ENCODE results near the gene CCDC88B.

Gene CCDC88B

DNA sequence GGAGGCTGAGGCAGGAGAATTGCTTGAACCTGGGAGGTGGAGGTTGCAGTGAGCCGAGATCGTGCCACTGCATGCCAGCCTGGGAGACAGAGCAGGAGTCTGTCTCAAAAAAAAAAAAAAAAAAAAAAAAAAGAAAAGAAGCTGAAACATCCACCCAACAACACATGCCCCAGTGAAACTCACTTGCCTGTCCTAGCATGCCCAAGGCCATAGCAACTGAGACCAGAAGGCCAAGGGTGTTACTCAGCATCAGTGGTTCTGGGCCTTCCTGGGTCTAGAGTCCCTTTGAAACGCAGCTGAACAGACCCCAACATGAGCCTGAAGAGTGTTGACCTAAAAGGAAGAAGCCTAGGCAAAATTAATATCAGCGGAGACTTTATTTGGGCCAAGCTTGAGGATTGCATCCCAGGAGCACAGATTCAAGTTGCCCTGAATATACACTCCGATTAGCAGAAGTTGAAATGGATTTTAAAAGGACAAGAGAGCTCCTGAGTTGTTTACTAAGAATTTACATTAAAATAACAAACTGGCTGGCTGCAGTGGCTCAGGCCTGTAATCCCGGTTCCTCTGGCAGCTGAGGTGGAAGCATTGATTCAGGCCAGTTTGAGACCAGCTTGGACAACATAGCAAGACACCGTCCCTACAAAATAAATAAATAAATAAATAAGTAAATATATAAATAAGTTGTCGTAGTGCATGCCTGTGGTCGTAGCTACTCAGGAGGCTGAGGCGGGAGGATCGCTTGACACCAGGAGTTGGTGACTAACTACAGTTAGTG, 15.1 kb upstream of the CCDC88B start:
- no peak for DNase-seq (ENCODE audit: low read depth)
- TF ChIP-seq, protein P1, sequence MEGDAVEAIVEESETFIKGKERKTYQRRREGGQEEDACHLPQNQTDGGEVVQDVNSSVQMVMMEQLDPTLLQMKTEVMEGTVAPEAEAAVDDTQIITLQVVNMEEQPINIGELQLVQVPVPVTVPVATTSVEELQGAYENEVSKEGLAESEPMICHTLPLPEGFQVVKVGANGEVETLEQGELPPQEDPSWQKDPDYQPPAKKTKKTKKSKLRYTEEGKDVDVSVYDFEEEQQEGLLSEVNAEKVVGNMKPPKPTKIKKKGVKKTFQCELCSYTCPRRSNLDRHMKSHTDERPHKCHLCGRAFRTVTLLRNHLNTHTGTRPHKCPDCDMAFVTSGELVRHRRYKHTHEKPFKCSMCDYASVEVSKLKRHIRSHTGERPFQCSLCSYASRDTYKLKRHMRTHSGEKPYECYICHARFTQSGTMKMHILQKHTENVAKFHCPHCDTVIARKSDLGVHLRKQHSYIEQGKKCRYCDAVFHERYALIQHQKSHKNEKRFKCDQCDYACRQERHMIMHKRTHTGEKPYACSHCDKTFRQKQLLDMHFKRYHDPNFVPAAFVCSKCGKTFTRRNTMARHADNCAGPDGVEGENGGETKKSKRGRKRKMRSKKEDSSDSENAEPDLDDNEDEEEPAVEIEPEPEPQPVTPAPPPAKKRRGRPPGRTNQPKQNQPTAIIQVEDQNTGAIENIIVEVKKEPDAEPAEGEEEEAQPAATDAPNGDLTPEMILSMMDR (IDR thresholded peaks at IDR 0.05; ENCODE audit: insufficient read depth, low read depth, low read length, missing control alignments), result no peak
- H3K4me3 ChIP-seq (ENCODE audit: low read depth, low read length), result no peak overlapping the region

DNA sequence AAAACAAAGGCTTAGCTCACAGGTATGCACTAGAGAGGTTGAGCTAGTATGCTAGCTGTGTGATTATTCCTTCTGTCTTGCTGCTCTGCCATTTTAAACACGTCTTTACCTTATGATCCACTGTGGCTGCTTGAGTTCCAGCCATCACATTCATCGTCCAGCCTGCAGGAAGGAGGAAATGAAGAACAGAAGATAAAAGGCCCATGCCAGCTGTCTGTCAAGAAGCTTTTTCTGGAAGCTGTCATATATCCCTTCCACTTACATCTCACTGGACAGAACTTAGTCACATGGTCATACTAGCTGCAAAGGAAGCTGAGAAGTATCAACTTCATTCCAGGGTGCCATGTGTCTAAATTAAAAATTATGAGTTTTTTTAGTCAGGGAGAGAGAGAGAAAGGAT, 12.6 kb upstream of the CCDC88B start:
- no peak overlapping the region for H3K4me3 ChIP-seq (ENCODE audit: low read depth, low read length)
- TF ChIP-seq, protein P1 (IDR thresholded peaks at IDR 0.05; ENCODE audit: insufficient read depth, low read depth, low read length, missing control alignments), result no peak
- no peak for DNase-seq (ENCODE audit: low read depth)

DNA sequence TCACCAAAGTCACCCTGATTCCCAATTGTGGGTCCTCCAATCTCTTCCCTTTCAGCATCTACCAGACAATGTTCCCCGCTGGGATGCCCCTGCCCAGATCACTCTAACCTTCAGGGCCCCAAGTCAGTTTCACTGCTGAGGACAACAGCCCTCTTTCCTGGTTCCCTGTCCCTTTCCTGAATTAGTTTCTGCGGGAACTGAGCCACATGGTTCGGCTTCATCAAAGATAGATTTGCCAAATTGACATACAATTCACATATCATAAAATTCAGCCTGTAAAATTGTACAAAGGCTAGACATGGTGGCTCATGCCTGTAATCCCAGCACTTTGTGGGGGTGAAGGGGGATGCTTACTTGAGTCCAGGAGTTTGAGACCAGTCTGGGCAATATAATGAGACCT, 12.0 kb upstream of the CCDC88B start:
- TF ChIP-seq, protein P1 (IDR thresholded peaks at IDR 0.05; ENCODE audit: insufficient read depth, low read depth, low read length, missing control alignments), result no peak
- DNase-seq (ENCODE audit: low read depth), result no peak
- no peak overlapping the region for H3K4me3 ChIP-seq (ENCODE audit: low read depth, low read length)

DNA sequence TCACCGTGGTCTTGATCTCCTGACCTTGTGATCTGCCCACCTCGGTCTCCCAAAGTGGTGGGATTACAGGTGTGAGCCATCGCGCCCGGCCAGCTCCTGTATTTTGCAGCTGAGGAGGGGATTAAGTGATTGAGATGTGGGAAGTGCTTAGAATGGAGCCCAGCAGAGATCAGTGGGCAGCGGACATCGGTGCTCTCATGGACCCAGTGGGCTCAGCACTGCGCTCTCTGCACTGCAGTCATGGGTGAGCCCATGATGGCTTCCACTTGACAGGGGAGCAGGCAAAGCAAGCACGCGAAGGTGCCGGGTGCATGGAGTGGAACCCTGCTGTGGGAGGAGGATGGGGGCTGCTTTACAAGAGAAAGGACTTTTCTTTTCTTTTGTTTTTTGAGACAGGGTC, 9.1 kb upstream of the CCDC88B start:
- DNase-seq (ENCODE audit: low read depth), result no peak
- TF ChIP-seq, protein P1 (IDR thresholded peaks at IDR 0.05; ENCODE audit: insufficient read depth, low read depth, low read length, missing control alignments), result no peak
- H3K4me3 ChIP-seq (ENCODE audit: low read depth, low read length), result no peak overlapping the region

DNA sequence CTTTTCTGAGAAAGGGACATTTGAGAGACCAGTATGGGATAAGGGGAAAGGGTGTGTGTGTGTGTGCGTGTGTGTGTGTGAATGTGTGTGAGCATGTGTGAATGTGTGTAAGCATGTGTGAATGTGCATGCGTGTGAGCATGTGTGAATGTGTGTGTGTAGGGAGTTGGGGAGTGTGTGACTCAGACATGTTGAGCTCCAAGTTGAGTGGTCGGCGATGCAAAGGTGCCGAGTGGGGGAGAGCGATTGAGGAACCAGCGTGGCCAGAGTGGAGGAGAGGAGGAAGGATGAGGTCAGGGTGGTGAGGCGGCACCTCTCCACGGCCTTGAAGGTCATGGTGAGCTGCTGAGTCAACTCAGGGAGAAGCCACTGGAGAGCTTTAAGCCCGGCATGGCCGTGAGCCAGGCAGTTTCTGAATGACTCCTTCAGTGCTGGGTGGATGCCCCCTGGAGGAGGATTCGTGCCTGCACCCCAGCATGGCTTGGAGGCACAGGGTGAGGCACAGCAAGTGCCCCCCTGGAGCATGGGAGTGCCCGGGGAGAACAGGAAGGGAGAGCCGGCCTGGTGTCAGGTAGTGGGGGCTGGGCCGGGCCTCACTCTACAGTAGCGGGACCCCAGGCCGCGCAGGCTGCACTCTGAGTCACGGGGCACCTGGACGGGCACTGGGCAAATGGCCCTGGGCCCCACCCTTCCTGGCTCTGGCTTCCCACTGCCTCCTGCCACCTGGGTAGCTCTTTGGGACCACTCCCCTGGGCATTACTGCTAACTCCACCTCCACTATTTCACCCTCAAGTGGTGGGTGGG, 8.2 kb upstream of the CCDC88B start:
- TF ChIP-seq, protein P1 (IDR thresholded peaks at IDR 0.05; ENCODE audit: insufficient read depth, low read depth, low read length, missing control alignments), result peak; percentile 87
- H3K4me3 ChIP-seq (ENCODE audit: low read depth, low read length), result no peak overlapping the region
- DNase-seq (ENCODE audit: low read depth), result peak; percentile 95

DNA sequence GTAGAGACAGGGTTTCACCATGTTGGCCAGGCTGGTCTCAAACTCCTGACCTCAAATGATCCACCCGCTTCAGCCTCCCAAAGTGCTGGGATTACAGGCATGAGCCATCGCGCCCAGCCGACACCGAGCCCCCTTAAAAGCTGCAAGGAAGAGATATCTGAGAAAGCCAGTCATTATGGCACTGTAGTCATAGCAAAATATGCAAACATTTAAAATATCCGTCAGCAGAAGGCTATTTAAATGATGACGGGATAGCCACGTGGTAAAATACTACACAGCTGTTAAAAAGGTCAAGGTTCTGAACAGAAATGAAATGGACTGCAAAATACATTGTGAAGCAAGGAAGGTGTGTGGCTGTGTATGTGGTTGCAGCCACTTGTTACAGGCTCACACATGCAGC, 6.4 kb upstream of the CCDC88B start:
- H3K4me3 ChIP-seq (ENCODE audit: low read depth, low read length), result no peak overlapping the region
- TF ChIP-seq, protein P1 (IDR thresholded peaks at IDR 0.05; ENCODE audit: insufficient read depth, low read depth, low read length, missing control alignments), result no peak

More for the DNA sequence above, 6.4 kb upstream of the CCDC88B start:
- no peak for DNase-seq (ENCODE audit: low read depth)
